Endodermal cell (in vitro differentiated cells): ENCODE results near the gene PTGDR2. TPM values are rescaled to one million over a fixed set of nuclear protein-coding genes. Genes with fewer than 3 reads are reported as not detected.

Experiments used
- DNase-seq: peaks from one replicate; pipeline ENCODE4 v3.0.0-alpha.2; 2017
- H3K27ac ChIP-seq: 2 replicates; pipeline ENCODE4 v1.5.1; 2013; ENCODE audit warnings: mild to moderate bottlenecking, low read depth, low read length, moderate library complexity
- H3K27me3 ChIP-seq: 2 replicates; pipeline ENCODE4 v1.6.1; 2013; ENCODE audit warnings: mild to moderate bottlenecking, low read length, moderate library complexity; ENCODE audit not compliant: insufficient read depth, control insufficient read depth, poor library complexity, severe bottlenecking
- H3K36me3 ChIP-seq: 2 replicates; pipeline ENCODE4 v1.7.0; 2013; ENCODE audit warnings: mild to moderate bottlenecking, low read length, moderate library complexity; ENCODE audit not compliant: control insufficient read depth, insufficient read depth
- H3K4me1 ChIP-seq: one replicate; pipeline ENCODE4 v1.7.0; 2013; ENCODE audit warnings: low read length; ENCODE audit not compliant: control insufficient read depth, insufficient read depth
- H3K4me3 ChIP-seq: 2 replicates; pipeline ENCODE4 v1.5.1; 2013; ENCODE audit warnings: mild to moderate bottlenecking, low read length, moderate library complexity
- H3K9ac ChIP-seq: 2 replicates; pipeline ENCODE4 v1.6.1; 2013; ENCODE audit warnings: mild to moderate bottlenecking, low read length, moderate library complexity; ENCODE audit not compliant: poor library complexity, severe bottlenecking; ENCODE audit errors: extremely low read depth
- H3K9me3 ChIP-seq: 2 replicates; pipeline ENCODE4 v1.6.1; 2013; ENCODE audit warnings: mild to moderate bottlenecking, low read length, moderate library complexity; ENCODE audit not compliant: control insufficient read depth
- H3K27ac Mint-ChIP-seq: 2 replicates; pipeline ENCODE4 v1.8.0; 2020; ENCODE audit warnings: mixed read lengths
- H3K27me3 Mint-ChIP-seq: 2 replicates; pipeline ENCODE4 v1.8.0; 2021; ENCODE audit warnings: mild to moderate bottlenecking, mixed read lengths; ENCODE audit not compliant: insufficient read depth
- H3K36me3 Mint-ChIP-seq: 2 replicates; pipeline ENCODE4 v1.8.0; 2020; ENCODE audit warnings: low read depth, mixed read lengths
- H3K4me1 Mint-ChIP-seq: 2 replicates; pipeline ENCODE4 v1.8.0; 2020; ENCODE audit warnings: mixed read lengths
- H3K4me3 Mint-ChIP-seq: 2 replicates; pipeline ENCODE4 v1.8.0; 2020; ENCODE audit warnings: mild to moderate bottlenecking, moderate library complexity, mixed read lengths
- H3K9me3 Mint-ChIP-seq: 2 replicates; pipeline ENCODE4 v1.8.0; 2020; ENCODE audit warnings: mild to moderate bottlenecking, mixed read lengths
- WGBS, 2 experiments: methylation state at CpG; one replicate each; pipeline versions ENCODE4 v1.1.5 to v1.1.7; 2013; ENCODE audit warnings: missing lambda C conversion rate in 2 of 2, mixed read lengths in 1 of 2; ENCODE audit not compliant: insufficient coverage in 1 of 2, insufficient read length in 1 of 2; 5-methylcytosine and 5-hydroxymethylcytosine counted together
- total RNA-seq, 2 donors: library from RNA; stranded (reverse); fragmentation: NEBNext Ultra II Directional in 1 of 2; extraction: Animal tissue kit (Norgen Biotek cat#: 25700) in 1 of 2; gene quantifications; 2 replicates in 1 of 2; 3 replicates in 1 of 2; pipeline ENCODE4 v1.2.1, GENCODE V29; 2021
- TF ChIP-seq, protein P1 (sequence below): fragments of 200-600 bp; sonication (generic); conservative IDR thresholded peaks from 2 replicates; pipeline ENCODE4 v1.5.0; 2021; ENCODE audit warnings: antibody characterized with exemption, mild to moderate bottlenecking

PTGDR2 gene
- total RNA-seq, 2 donors from 2014 or later: 0.15 TPM; not detected in 1

DNA sequence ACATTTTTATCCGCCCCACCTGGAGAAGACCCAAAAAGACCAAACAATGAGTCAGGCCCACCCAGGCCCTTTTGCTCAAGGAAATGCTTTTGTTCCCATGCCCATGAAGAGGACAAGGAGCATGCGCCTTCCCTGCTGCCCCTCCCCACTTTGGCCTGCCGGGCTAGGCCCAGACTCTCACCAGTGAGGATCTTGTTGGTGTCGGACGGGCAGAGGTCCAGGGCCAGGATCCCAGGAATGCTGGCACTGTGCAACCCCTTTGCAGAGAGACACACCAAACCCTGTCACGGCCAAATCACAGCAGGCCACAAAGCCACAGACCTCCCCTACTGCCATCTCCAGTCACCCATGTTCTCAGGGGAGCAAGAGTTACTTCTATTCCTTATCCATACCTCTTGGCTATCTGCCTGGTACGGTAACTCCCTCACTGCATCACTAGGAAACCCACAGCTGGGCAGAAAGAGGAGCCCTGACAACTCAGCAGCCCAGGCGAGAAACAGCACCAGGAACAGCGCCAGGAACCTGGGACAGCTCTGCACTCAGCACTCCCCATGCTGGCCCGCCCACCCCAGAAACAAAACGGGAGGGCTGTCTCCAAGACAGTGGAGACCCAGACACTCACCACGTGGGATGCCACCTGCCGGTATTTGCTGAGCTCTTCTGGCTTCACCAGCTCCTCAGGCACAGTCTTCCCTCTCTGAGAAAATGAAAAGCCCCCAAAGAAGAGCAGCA lies 45.1 kb upstream of the PTGDR2 start:
- TF ChIP-seq, protein P1, sequence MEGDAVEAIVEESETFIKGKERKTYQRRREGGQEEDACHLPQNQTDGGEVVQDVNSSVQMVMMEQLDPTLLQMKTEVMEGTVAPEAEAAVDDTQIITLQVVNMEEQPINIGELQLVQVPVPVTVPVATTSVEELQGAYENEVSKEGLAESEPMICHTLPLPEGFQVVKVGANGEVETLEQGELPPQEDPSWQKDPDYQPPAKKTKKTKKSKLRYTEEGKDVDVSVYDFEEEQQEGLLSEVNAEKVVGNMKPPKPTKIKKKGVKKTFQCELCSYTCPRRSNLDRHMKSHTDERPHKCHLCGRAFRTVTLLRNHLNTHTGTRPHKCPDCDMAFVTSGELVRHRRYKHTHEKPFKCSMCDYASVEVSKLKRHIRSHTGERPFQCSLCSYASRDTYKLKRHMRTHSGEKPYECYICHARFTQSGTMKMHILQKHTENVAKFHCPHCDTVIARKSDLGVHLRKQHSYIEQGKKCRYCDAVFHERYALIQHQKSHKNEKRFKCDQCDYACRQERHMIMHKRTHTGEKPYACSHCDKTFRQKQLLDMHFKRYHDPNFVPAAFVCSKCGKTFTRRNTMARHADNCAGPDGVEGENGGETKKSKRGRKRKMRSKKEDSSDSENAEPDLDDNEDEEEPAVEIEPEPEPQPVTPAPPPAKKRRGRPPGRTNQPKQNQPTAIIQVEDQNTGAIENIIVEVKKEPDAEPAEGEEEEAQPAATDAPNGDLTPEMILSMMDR: no peak
- Mint-ChIP-seq H3K36me3 (peaks cover 56% of the 10 kb centered on the region), H3K4me3 (no peak overlapping the region), H3K27me3 (no peaks in the 10 kb centered on the region), H3K9me3 (no peaks in the 10 kb centered on the region), H3K4me1 (peaks cover 9% of the 10 kb centered on the region), H3K27ac (no peak overlapping the region)
- DNase-seq: peak; percentile 35
- H3K4me1 ChIP-seq: peaks cover 6% of the 10 kb centered on the region
- H3K27ac ChIP-seq: no peak overlapping the region
- peaks cover 76% of the 10 kb centered on the region for H3K36me3 ChIP-seq
- H3K4me3 ChIP-seq: no peak overlapping the region
- no peaks in the 10 kb centered on the region for H3K27me3 ChIP-seq
- no peaks in the 10 kb centered on the region for H3K9me3 ChIP-seq
- WGBS, 2 experiments: 90 to 100% methylated on average over 4 to 13 of the region's 13 CpGs
- no peak overlapping the region for H3K9ac ChIP-seq

DNA sequence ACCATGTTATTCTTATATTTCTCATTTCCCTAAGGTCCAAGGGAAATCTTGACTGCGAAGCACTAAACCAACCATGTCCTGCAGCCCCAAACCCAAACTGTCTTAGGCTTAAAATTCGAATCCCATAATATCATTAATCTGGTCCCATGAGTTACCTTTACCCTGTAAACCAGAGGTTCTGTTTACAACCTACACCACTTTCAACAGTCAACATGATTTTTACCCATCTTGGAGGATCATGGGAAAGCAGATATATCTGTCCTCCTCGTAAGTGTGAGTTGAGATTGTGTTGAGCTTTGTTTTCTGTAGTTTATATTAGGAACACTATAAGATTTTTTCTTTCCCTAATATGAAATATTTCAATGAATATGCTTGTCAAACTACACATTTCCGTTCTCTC lies 44.2 kb upstream of the PTGDR2 start:
- H3K4me3 Mint-ChIP-seq: no peak overlapping the region
- TF ChIP-seq, protein P1: no peak
- H3K9me3 Mint-ChIP-seq: no peaks in the 10 kb centered on the region
- no peaks in the 10 kb centered on the region for H3K27me3 Mint-ChIP-seq
- H3K36me3 ChIP-seq: peaks cover 84% of the 10 kb centered on the region
- H3K4me3 ChIP-seq: no peak overlapping the region
- no peak overlapping the region for H3K27ac Mint-ChIP-seq
- H3K27ac ChIP-seq: no peak overlapping the region
- no peaks in the 10 kb centered on the region for H3K4me1 ChIP-seq
- DNase-seq: no peak
- no peak overlapping the region for H3K9ac ChIP-seq
- 75 to 76% methylated on average over 2 to 3 of the region's 4 CpGs for WGBS, 2 experiments
- peaks cover 64% of the 10 kb centered on the region for H3K36me3 Mint-ChIP-seq
- H3K4me1 Mint-ChIP-seq: peaks cover 3% of the 10 kb centered on the region
- no peaks in the 10 kb centered on the region for H3K9me3 ChIP-seq
- H3K27me3 ChIP-seq: no peaks in the 10 kb centered on the region

DNA sequence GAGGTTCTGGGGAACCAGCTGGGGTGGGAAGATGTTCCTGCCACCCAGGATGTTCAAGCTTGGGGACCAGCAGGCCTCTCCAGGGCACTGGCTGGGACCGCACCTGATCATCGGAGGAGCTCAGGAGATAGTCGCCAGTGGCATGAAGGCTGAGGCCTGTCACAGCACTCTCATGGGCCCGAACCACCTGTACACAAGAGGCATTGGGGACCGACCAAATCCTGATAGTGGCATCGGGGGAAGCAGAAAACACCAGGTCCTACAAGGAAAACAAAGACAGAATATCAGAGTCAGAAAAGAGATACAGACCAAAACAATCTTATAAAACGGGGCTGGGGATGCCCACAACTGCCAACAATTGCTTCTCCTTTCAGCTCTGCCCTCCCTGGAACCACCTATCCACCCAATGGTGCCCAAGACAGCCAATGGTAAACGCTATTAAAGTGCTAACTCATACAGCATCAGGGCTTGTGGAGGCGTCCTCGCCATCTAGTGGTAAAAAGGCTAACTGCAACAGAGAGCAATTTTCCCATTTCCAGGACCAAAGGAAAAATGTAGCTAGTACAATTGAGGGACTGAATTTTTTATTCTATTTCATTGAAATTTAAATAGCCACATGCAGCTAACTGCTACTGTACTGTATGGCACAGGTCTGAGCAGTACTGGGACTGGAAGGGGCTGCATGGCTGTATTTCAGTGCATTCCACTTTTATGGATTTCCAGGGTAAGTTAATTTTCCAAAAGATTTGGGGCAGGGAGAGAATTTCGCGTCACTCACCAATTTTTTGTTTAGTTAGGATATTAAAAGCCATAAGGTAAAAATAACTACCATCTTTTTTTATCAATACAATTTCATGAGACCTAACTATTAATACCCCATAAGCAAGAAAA lies 43.5 kb upstream of the PTGDR2 start:
- Mint-ChIP-seq H3K27me3 (no peaks in the 10 kb centered on the region), H3K27ac (peak overlapping the region; percentile 78), H3K36me3 (peaks cover 67% of the 10 kb centered on the region), H3K4me1 (peaks cover under 1% of the 10 kb centered on the region), H3K9me3 (no peaks in the 10 kb centered on the region), H3K4me3 (no peak overlapping the region)
- Histone ChIP-seq H3K27me3 (no peaks in the 10 kb centered on the region), H3K9ac (no peak overlapping the region), H3K36me3 (peaks cover 89% of the 10 kb centered on the region), H3K4me3 (no peak overlapping the region), H3K27ac (no peak overlapping the region), H3K4me1 (no peaks in the 10 kb centered on the region), H3K9me3 (no peaks in the 10 kb centered on the region)
- TF ChIP-seq, protein P1: peak; percentile 96
- WGBS, 2 experiments: 57 to 71% methylated on average over 10 to 12 of the region's 12 CpGs
- peak; percentile 80 for DNase-seq
